MCF 10A (cell line): Measurements from ENCODE around the gene OR7C1. TPM values are rescaled to one million over a fixed set of nuclear protein-coding genes. Genes with fewer than 3 reads are reported as not detected.
A peak's percentile ranks its signal among the peaks of the same experiment; 100 is the strongest.

Experiments
- BruUV-seq: library from RNA; stranded (reverse); fragments of 400-500 nt; replicated peaks from 2 replicates; lab custom pipeline; 2021; lab: Mats Ljungman, UMichigan
- CTCF ChIA-PET: fragments of 300-600 bp; sonication (Branson Sonifier 250); formaldehyde crosslinking; extraction: SDS; loops from one replicate; lab custom pipeline; 2021; ENCODE audit warnings: antibody characterized with exemption, inconsistent platforms; lab: Yijun Ruan, JAX
- POLR2A ChIA-PET: fragments of 300-600, 350-650 bp; sonication (Branson Sonifier 250); formaldehyde crosslinking; extraction: SDS; loops from one replicate; lab custom pipeline; 2020; ENCODE audit warnings: antibody characterized with exemption, inconsistent platforms; lab: Yijun Ruan, JAX
- DNase-seq: peaks from one replicate; pipeline ENCODE4 v3.0.0-alpha.2; 2018; ENCODE audit not compliant: unreplicated experiment
- H3K27ac Mint-ChIP-seq: one replicate; pipeline ENCODE4 v1.8.0; 2022; ENCODE audit warnings: mild to moderate bottlenecking, low read depth, mixed read lengths; ENCODE audit not compliant: unreplicated experiment
- H3K27me3 Mint-ChIP-seq: one replicate; pipeline ENCODE4 v1.8.0; 2022; ENCODE audit warnings: mixed read lengths; ENCODE audit not compliant: insufficient read depth, unreplicated experiment
- H3K36me3 Mint-ChIP-seq: one replicate; pipeline ENCODE4 v1.8.0; 2022; ENCODE audit warnings: mild to moderate bottlenecking, moderate library complexity, mixed read lengths; ENCODE audit not compliant: insufficient read depth, unreplicated experiment
- H3K4me1 Mint-ChIP-seq: one replicate; pipeline ENCODE4 v1.8.0; 2022; ENCODE audit warnings: mixed read lengths; ENCODE audit not compliant: insufficient read depth, unreplicated experiment
- H3K4me3 Mint-ChIP-seq: one replicate; pipeline ENCODE4 v1.8.0; 2022; ENCODE audit warnings: mild to moderate bottlenecking, moderate library complexity, mixed read lengths; ENCODE audit not compliant: unreplicated experiment
- H3K9me3 Mint-ChIP-seq: one replicate; pipeline ENCODE4 v1.8.0; 2022; ENCODE audit warnings: mixed read lengths; ENCODE audit not compliant: unreplicated experiment
- CTCF ChIP-seq: fragments of 200-600 bp; IDR thresholded peaks from one replicate; pipeline ENCODE4 v1.8.0; 2022; ENCODE audit warnings: antibody characterized with exemption, mild to moderate bottlenecking; ENCODE audit not compliant: unreplicated experiment
- intact Hi-C: fragments of 100-400 bp; cut with micrococcal nuclease; formaldehyde crosslinking; loops from 2 replicates; pipeline ENCODE4 v1.14.1; 2022
- total RNA-seq: library from RNA; stranded (reverse); gene quantifications from 2 replicates; pipeline ENCODE4 v1.2.3, GENCODE V29; 2022

Gene OR7C1
- total RNA-seq, 1 experiment from 2014 or later = not detected

GRCh38 chr19:14830702-14831101 is 4.3 kb downstream of the OR7C1 start:
- intact Hi-C loops = no loop called here
- peaks cover 26% of the 10 kb centered on the region for H3K27me3 Mint-ChIP-seq
- ChIA-PET POLR2A (interaction anchor here (0.6 kb wide), 1 partner anchor 201 kb away, joined by 4 read pairs; no protein-coding TSS in a partner anchor), CTCF (interaction anchor here (0.6 kb wide), 1 partner anchor 43 kb away, joined by 3 read pairs; no protein-coding TSS in a partner anchor)
- DNase-seq = no peak
- BruUV-seq = no TSS peak
- no peaks in the 10 kb centered on the region for H3K36me3 Mint-ChIP-seq
- no peak for TF ChIP-seq CTCF
- no peak overlapping the region for H3K27ac Mint-ChIP-seq
- no peaks in the 10 kb centered on the region for H3K9me3 Mint-ChIP-seq
- no peak overlapping the region for H3K4me3 Mint-ChIP-seq
- H3K4me1 Mint-ChIP-seq = peaks cover 10% of the 10 kb centered on the region

DNA sequence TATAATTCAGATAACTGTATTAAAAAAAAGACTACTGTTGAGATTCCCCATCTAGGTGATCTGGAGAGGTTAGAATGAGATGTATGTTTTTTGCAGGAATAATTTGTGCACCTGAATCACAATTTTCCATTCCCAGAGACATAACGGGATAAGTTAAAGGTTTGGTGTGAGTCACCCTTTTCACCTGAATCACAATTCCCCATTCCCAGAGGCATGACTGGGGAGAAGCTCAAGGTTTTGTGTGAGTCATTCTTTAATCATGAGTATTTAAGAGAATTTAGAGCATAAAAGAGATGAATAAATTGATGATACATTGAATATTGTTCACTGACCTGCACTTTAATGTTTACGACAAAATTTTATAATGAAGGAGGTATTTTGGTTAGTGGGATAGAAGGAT is 9.0 kb downstream of the OR7C1 start:
- ChIA-PET POLR2A (interaction anchor here (0.6 to 2.0 kb wide), 3 partner anchors 9 to 293 kb away, joined by 3 to 6 read pairs (median 3); no protein-coding TSS in a partner anchor), CTCF (interaction anchor here (0.7 to 1.8 kb wide), 2 partner anchors 40 to 270 kb away, joined by 3 to 5 read pairs; no protein-coding TSS in a partner anchor)
- no peak for TF ChIP-seq CTCF
- H3K36me3 Mint-ChIP-seq = no peaks in the 10 kb centered on the region
- intact Hi-C loops = no loop called here
- peaks cover 23% of the 10 kb centered on the region for H3K27me3 Mint-ChIP-seq
- H3K4me1 Mint-ChIP-seq = peaks cover 9% of the 10 kb centered on the region
- H3K4me3 Mint-ChIP-seq = no peak overlapping the region
- BruUV-seq = no TSS peak
- peak; percentile 45 for DNase-seq
- H3K9me3 Mint-ChIP-seq = no peaks in the 10 kb centered on the region
- no peak overlapping the region for H3K27ac Mint-ChIP-seq

GRCh38 chr19:14821937-14822336 is 13.0 kb downstream of the OR7C1 start:
- ChIA-PET CTCF (no interaction called here), POLR2A (no interaction called here)
- Mint-ChIP-seq H3K4me3 (no peak overlapping the region), H3K36me3 (no peaks in the 10 kb centered on the region), H3K9me3 (no peaks in the 10 kb centered on the region), H3K27ac (no peak overlapping the region), H3K4me1 (peaks cover 9% of the 10 kb centered on the region), H3K27me3 (no peaks in the 10 kb centered on the region)
- no peak for DNase-seq
- no peak for TF ChIP-seq CTCF
- intact Hi-C loops = no loop called here
- no TSS peak for BruUV-seq

DNA sequence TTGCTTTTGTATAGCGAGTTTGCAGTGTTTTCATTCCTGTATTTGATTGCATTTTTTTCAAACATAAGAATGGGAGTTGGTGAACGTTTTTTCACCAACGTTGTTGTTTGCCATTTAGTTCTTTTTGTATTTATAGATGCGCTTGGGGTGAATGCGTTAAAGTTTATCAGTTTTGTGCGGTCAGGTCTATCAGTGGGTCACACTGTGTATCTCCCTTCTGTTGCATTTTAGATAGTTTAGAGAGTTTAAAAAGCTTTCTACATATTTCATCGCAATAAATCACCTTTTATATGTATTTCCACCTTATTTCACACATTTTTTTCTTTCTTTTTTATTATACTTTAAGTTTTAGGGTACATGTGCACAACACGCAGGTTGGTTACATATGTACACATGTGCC is 16.4 kb downstream of the OR7C1 start:
- DNase-seq = no peak
- TF ChIP-seq CTCF = no peak
- BruUV-seq = no TSS peak
- Mint-ChIP-seq H3K27ac (no peak overlapping the region), H3K36me3 (no peaks in the 10 kb centered on the region), H3K4me1 (peaks cover 5% of the 10 kb centered on the region), H3K9me3 (no peaks in the 10 kb centered on the region), H3K27me3 (no peaks in the 10 kb centered on the region), H3K4me3 (no peak overlapping the region)
- intact Hi-C loops = no loop called here
- ChIA-PET CTCF (interaction anchor here (0.6 kb wide), 1 partner anchor 41 kb away, joined by 3 read pairs; no protein-coding TSS in a partner anchor), POLR2A (no interaction called here)
